Measurements from ENCODE around the gene KRT76.
"Not testable (repeated sequence)": the region's sequence is repeated elsewhere in the genome, so short reads cannot be mapped to it uniquely, and the experiment has no call there.

- not testable (repeated sequence) for TF ChIP-seq CTCF (IDR thresholded peaks at IDR 0.05 in 4 of 5, conservative IDR thresholded peaks at IDR 0.05 in 1 of 5); POLR2A (IDR thresholded peaks at IDR 0.05)
These were observed 26.6 kb downstream of the KRT76 start for GRCh38 chr12:52750532-52750931.

Data from gastrocnemius medialis (tissue), 4 donors.